ENCODE measurements around the gene COL5A3.

- TF ChIP-seq, protein P1, sequence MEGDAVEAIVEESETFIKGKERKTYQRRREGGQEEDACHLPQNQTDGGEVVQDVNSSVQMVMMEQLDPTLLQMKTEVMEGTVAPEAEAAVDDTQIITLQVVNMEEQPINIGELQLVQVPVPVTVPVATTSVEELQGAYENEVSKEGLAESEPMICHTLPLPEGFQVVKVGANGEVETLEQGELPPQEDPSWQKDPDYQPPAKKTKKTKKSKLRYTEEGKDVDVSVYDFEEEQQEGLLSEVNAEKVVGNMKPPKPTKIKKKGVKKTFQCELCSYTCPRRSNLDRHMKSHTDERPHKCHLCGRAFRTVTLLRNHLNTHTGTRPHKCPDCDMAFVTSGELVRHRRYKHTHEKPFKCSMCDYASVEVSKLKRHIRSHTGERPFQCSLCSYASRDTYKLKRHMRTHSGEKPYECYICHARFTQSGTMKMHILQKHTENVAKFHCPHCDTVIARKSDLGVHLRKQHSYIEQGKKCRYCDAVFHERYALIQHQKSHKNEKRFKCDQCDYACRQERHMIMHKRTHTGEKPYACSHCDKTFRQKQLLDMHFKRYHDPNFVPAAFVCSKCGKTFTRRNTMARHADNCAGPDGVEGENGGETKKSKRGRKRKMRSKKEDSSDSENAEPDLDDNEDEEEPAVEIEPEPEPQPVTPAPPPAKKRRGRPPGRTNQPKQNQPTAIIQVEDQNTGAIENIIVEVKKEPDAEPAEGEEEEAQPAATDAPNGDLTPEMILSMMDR (IDR thresholded peaks at IDR 0.05) = no peak
- TF ChIP-seq POLR2AphosphoS5 (IDR thresholded peaks at IDR 0.05) (no peak), EP300 (IDR thresholded peaks at IDR 0.05) (no peak)
Measured at GRCh38 chr19:10003271-10003670, 7.0 kb downstream of the COL5A3 start.

Data from gastroesophageal sphincter (tissue), 3 donors.